Measurements from ENCODE around the gene C11orf52.

C11orf52 gene

DNA sequence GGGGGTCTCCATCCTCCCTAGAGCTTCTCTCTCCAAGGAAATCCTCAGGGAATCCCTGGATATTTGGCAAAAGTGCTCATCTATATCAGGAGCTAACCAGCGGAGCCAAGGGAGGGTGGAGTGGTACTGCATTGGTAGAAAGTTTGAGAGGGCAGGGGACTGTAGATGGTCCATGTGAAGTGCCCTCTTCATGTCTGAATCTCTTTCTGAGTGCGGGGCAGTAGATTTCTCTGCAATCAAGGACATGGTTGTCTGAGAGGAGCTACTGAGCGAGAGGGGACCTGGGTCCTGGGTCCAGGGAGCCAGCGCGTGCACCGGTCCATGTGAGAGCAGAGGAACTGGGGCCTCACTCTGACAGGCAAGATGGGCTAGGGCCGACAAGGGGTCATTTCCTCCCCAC is 19.1 kb downstream of the C11orf52 start:
- in situ Hi-C loops (cut with HindIII; ENCODE audit: low sequenced_read_pairs): no loop called here

DNA sequence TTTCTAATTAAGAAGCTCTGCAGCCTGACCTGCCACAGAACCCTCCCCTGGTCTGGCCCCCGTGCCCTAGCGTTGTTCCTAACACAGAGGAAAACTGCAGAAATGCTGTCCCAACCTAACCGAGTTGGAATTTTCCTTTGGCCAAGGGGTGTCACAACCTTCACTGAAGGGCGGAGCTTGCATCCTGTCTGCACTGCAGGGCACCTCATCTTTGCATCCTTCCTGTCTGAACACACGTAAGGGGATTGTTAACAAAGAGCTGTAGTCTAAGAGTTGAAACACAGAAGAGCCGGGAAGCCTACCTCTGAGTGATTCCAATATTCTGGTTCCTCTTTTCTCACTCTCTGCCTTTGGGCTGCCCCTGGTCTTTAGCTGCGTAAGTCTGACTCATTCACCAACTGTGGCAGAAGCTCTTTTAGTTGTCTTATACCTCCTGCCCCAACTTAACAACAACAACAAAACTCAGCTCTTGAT is 20.0 kb downstream of the C11orf52 start:
- in situ Hi-C loops (cut with HindIII; ENCODE audit: low sequenced_read_pairs): no loop called here

DNA sequence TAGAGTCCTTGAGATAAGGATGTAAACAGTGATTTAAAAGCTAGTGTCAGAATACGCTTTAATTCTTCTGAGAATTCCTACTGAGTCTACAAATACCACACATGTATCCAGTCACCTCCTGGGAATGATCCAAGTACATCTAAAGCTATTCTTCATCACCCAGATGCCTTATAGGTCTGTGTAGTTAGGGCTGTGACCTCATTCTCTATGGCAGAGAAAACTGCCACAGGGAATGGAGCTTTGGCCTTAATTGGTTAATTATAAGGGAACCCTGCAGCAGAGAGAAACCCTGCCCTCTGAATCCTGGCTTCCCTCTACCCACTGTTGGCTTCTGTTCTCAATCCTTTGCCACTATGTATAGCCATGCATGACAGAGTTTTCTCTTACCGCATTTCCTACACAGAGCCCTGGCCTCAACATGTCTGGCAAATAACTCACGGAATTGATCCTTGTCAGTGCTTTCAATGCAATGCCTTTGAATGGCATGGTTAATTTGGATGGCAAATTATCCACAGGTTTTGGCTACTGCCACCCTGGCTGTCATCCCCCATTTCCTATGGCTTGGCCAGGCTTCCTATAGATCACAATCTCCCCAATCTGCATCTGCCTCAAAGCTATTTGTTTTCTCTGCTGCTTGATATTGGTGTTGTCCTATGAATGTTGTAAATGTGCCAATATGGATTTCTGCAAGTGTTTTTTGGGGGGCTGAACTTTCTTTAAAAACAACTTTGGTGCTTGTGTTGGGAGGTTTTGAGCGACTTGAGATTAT is 21.3 kb downstream of the C11orf52 start:
- in situ Hi-C loops (cut with HindIII; ENCODE audit: low sequenced_read_pairs): no loop called here

DNA sequence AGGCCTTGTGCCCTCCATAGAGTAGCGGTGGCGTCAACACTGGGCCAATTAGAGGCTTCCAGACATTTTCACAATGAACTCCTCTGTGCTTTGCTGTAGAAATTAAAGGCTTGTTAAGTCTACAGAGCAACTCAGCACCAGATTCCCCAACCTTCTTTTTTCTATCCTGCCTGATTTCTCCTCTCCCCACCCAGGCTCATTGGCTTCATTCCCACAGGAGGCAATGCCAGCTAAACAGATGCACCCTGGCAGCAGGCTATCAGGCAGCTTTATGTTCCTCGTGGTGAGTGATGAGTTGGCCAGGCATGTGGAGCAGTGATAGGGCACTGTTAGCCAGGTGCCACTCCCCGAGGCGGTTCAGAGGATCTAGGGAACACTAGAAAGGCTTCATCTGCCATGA is 23.2 kb downstream of the C11orf52 start:
- in situ Hi-C loops (cut with HindIII; ENCODE audit: low sequenced_read_pairs): no loop called here

DNA sequence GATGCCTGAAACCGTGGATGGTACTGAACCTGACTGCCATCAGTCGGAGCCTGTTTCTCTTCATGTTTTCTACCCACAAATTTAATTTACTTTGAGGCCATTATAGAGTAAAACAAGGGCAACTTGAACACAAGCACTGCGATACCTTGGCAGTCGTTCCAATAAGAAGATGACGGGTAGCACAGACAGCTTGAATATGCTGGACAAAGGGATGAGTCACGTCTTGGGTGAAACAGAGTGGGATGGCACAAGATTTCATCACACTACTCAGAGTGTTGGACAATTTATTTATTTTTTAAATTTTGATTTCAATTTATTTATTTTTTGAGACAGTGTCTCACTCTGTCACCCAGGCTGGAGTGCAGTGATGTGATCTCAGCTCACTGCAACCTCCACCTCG is 24.1 kb downstream of the C11orf52 start:
- in situ Hi-C loops (cut with HindIII; ENCODE audit: low sequenced_read_pairs): no loop called here

DNA sequence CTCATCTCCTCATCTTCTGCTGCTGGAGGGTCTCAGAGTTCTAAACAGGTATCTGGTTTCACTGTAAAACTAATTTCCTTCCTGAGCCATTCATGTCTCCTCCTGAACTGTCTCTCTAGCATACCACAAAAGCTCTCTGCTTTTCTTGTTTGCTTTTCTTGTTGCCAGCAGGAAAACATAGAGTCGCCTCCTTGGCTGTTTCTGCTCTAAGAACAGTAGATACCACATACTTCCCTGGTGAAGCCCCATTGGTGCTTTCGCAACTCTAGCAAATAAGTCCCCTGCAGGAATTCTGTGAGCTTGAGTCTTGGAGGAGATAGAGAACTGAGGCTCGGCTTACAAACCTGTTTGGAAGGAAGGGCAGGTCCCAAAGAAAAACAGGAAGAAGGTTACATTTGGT is 25.4 kb downstream of the C11orf52 start:
- in situ Hi-C loops (cut with HindIII; ENCODE audit: low sequenced_read_pairs): no loop called here

DNA sequence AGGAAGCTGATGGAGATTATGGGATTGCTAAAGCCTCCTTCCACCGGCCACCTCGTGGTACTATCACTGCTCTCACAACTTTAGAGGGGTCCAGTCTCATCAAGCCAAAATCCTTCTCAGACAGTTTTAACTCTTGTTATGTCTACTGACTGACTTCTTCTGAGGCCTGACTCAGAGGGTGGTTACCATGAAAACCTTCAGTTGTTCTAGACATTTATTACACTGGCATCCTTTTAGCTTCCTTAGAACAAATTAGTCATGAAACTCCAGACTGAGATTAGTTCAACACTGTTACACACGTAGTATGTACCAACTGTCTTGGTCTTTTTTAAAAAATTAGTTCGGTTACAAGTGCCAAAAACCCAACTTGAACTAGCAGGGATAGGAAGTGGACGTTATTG is 25.9 kb downstream of the C11orf52 start:
- in situ Hi-C loops (cut with HindIII; ENCODE audit: low sequenced_read_pairs): no loop called here

DNA sequence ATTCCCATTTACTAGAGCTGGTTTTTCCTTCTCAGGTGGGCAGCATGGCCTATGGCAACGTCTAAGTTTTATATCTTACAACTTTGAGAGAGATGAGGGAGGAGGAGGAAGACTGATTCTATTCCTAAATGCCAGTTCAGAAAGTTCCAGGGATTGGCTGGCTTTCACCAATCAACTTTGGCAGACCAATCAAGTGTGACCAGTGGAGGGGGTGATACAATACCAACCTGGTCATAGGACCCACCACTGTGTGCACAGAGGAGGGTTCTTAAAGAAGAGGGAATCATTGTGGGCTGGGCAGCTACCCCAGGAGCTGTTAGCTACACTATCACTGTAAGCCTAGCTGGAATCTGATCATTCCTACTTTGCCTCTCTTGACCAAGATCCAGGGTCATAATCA is 26.5 kb downstream of the C11orf52 start:
- in situ Hi-C loops (cut with HindIII; ENCODE audit: low sequenced_read_pairs): no loop called here

DNA sequence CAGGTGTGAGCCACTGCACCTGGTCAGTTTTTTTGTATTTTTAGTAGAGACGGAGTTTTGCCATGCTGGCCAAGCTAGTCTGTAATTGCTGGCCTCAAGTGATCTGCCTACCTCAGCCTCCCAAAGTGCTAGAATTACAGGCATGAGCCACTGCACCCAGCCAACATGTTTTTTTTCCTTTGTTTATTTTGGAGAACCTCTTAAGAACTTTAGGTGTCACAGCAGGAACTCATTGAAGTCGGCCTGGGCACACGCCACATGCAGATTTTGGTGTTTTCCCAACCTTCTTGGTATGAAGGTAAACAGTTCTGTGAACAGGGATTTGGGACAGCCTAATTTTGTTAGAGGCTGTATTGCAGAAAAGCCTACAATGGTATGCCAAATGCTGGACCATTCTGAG is 27.8 kb downstream of the C11orf52 start:
- in situ Hi-C loops (cut with HindIII; ENCODE audit: low sequenced_read_pairs): no loop called here

DNA sequence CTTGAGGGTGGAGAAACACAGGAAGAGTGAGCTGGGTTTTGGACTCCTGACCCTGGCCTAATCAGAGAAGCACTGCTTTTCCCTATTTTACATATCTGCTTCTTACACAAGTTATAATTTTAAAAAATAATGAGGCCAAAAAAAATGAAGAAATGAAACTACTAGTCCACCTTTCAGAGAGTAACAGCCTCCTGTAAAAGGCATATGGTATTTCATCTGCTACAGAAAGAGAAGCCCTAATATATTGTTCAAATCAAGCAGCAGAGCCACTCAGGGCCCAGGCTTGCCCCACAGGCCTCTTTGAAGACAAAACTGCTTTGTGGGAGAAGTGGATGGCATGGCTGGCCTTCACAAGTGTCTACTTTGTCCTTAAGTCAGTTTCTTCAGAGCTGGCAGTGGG is 28.4 kb downstream of the C11orf52 start:
- in situ Hi-C loops (cut with HindIII; ENCODE audit: low sequenced_read_pairs): no loop called here

DNA sequence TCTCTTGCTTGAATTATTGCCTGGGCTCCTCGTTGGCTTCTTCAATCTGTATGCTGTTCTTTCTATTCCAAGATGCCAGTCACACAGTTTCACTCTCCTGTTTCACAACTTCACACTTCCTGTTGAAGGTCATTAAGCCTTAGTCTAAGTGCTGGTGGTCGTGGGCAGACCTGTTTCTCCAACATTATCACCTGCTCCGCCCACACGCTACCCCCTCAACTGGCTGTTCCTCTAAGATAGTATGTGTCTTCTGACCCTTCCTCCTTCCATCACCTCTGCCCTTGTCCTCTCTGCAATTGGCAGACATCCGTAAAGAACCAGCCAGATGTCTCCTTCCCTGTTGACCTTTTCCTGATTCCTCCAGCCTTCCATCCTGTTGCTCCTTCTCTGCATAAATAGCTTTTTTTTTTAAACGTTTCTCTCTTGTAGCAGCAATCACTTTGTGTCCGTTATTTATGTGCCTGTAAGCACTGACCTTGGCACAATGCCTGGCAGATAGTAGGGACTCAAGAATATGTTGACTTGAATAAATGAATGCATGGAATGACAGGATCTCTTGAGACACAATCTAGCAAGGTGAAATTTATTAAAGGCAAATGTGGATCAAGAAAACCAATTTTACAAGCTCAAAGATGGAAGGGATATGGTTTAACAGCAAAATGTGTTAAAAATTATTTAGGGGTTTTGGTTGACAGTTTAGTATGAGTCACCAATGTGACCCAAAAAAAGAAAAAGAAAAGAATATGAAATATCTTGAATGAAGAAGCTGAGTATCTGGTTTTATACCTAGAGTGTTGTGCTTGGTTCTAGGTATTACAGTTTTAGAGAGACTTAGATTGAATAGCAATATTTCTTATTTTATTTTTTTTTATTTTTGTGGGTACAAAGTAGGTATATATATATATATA is 31.1 kb downstream of the C11orf52 start:
- in situ Hi-C loops (cut with HindIII; ENCODE audit: low sequenced_read_pairs): loop anchor here (5.0 kb wide), 1 partner anchor 38 kb away; no protein-coding TSS in a partner anchor

DNA sequence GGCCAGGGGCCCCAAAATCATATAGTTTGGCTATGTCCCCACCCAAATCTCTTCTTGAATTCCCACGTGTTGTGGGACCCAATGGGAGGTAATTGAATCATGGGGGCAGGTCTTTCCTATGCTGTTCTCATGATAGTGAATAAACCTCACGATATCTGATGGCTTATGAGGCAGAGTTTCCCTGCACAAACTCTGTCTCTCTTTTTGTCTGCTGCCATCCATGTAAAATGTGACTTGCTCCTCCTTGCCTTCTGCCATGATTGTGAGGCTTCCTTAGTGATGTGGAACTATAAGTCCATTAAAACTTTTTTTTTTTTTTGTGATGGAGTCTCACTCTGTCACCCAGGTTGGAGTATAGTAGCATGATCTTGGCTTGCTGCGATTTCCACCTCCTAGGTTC is 32.9 kb downstream of the C11orf52 start:
- in situ Hi-C loops (cut with HindIII; ENCODE audit: low sequenced_read_pairs): loop anchor here (5.0 kb wide), 1 partner anchor 36 kb away; no protein-coding TSS in a partner anchor

DNA sequence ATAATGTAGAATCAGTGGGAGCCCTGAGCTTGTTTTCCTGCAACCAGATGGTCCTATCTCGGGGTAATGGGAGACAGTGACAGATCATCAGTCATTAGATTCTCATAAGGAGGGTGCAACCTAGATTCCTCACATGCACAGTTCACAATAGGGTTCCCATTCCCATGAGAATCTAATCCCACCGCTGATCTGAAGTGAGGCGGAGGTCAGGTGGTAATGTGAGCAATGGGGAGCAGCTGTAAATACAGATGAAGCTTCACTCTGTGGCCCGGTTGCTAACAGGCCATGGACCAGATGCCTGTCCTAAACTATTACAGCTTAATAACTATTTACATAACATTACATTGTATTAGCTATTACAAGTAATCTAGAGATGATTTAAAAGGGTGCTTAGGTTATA is 35.4 kb downstream of the C11orf52 start:
- in situ Hi-C loops (cut with HindIII; ENCODE audit: low sequenced_read_pairs): loop anchor here (5.0 kb wide), 1 partner anchor 33 kb away; no protein-coding TSS in a partner anchor

DNA sequence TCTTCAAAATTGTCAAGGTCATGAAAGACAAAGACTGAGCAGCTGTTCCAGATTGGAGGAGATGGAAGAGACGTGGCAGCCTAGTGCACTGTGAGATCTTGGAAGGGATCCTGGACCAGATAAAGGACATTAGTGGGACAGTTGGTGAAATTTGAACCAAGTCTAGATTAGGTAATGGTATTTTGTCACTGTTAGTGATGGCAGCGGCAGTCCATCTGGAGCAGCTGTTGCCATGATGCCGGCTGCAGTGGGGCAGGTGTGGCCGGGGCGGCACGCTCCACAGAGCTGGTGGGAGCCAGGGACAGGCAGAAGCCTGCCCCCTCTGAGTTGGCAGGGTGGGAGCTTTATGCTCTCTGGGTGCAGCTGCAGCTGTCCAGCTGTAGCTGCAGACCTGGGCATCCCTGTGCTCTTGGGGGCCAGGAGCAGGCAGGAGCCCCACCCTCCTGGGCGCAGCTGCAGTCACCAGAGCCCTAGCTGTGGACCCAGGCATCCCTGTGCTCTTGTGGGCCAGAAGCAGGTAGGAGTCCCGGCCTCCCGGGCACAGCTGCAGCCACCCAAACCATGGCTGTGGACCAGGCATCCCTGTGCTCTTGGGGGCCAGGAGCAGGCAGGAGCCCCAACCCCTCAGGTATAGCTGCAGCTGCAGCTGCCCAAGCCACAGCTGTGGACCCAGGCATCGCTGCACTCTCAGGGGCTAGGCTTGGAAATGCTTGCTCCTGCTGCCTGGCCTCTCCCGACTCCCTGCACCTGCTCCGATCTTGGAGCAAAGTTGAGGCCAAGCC is 39.1 kb downstream of the C11orf52 start:
- in situ Hi-C loops (cut with HindIII; ENCODE audit: low sequenced_read_pairs): no loop called here

DNA sequence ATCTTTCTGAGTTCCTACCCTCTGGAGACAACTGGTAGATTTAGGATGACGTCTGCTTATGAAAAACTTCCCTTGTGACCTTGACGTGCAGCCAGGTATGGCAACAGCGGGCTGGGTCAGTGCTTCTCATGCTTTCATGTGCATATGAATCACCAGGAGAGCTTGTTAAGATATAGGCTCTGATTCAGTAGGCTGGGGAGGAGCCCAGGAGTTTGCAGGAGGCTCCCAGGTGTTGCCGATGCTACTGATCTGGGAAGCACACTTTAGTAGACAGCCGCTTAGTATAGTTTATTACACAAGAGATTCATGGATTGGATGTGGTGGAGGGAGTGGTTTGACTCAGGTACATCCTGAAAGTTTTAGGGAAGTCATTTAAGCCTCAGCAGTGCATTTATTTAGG is 42.2 kb downstream of the C11orf52 start:
- in situ Hi-C loops (cut with HindIII; ENCODE audit: low sequenced_read_pairs): no loop called here

DNA sequence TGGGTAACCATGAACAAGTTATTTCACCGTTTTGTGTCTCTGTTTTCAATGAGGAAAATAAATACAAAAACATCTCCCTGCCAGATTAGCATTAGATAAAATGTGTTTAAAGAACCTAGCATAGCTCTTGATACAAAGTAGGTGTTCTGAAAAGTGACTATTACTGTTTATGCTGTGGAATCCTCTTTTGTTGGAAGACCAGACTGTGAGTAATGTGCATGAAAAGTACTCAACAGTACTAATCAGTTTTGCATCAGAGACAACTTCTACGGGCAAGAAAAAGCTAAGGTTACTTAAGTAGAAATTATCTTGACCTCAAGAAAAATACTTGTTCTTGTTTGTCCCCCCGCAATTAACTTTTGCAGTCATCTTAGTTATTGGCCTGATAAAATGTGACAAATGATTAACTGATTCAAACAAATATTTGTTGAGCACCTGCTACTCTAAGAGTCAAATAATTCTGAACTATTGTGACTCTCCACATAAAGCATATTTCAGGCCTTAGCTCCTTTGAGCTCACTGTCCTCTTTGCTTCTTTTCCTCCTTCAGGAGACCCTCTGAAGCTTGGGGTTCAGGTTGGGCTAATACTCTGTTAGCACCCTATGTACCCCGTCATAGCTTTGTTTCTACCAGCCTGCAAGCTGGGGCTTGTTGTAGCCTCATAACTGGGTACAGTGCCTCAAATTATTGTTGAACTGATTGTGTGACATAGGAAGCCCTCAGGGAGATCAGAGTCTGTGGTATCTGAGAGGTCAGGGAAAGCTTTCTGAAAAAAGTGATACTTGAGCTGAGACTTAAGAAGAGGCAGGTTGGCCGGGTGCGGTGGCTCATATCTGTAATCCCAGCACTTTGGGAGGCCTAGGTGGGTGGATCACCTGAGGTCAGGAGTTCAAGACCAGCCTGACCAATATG is 42.9 kb downstream of the C11orf52 start:
- in situ Hi-C loops (cut with HindIII; ENCODE audit: low sequenced_read_pairs): no loop called here

DNA sequence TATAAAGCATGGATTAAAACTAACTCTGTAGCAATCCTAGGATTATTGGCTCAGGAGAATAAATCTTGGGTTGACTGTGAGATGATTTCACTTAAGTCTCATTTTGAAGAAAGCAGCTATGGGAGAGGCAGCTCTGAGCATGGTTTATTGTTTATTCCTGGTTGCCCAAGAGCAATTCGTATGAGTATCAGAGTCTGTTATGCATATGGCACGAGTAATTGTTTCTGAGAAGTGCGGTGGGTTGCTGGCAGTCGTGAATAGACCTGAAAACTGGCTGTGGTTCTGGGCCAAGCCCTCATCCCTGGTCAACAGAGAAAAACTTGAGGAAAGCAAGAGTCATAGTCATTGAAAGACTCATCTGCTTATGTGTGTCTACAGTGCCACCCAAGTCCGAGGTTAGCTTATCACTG is 45.2 kb downstream of the C11orf52 start:
- in situ Hi-C loops (cut with HindIII; ENCODE audit: low sequenced_read_pairs): no loop called here

DNA sequence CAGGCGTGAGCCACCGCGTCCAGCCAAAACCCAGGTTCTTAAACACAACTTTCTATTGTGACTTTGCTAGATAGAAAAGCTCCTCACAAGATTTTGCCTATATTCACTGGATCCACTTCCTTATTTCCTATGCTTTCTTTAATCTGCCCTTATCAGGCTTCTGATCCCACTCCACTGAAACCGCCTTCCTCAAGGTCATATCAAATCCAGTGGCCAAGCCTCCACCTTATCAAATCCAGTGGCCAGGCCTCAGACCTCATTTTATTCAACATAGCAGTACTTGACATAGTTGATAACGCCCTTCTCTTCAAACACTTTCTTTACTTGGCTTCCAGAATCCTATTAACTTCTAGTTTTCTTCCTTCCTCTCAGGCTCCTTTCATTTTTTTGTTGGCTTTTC is 48.0 kb downstream of the C11orf52 start:
- in situ Hi-C loops (cut with HindIII; ENCODE audit: low sequenced_read_pairs): loop anchor here (5.0 kb wide), 1 partner anchor 56 kb away; no protein-coding TSS in a partner anchor

DNA sequence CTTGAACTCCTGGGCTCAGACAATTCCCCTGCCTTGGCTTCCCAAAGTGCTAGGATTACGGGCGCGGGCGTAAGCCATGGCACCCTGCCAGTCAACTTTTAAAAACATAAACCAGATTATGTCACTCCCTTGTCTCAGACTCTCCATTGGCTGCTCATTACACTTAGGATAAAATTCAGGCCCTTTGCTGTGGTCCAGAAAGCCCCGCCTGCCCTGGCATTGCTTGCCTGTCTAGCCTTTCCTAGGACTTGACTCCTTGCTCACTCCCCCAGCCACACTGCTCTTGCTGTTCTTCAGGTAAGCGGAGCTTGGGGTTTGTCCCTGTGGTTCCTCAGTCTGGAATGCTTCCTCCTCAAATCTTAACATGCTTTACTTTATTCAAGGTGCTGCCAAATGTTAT is 48.9 kb downstream of the C11orf52 start:
- in situ Hi-C loops (cut with HindIII; ENCODE audit: low sequenced_read_pairs): loop anchor here (5.0 kb wide), 1 partner anchor 55 kb away; no protein-coding TSS in a partner anchor

DNA sequence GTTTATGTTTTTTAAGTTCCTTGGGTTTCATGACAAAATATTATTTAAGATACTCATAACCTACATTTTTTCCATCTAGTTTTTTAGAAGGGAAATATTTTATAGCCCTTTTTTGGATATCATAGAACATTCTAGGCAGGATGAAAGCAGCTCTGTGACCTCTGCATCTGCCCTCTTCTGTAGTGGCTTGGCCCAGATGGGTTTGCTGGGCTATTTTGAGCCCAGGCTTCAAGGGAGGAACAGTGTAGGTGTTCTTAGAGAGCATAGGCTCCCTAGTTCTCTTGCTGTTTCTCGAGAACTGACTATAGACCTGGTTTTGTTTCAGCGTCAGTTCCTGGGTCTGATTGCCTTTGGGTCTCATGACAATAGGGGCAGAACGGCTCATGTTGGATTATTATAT is 50.6 kb downstream of the C11orf52 start:
- in situ Hi-C loops (cut with HindIII; ENCODE audit: low sequenced_read_pairs): loop anchor here (5.0 kb wide), 1 partner anchor 53 kb away; no protein-coding TSS in a partner anchor

Data from endothelial cell of hepatic sinusoid (primary cell).